Tibial artery (tissue), 4 donors: Measurements from ENCODE around the gene SHISA9.

Experiments
- DNase-seq, 2 donors: peaks; one replicate each; pipeline ENCODE4 v3.0.0-alpha.2; 2019
- H3K27ac ChIP-seq, 2 donors: fragments of 200-600 bp; sonication (generic) in 1 of 2; 1 replicate in 1 of 2; 2 replicates in 1 of 2; pipeline ENCODE4 v1.5.1; 2018 to 2019; ENCODE audit warnings: mild to moderate bottlenecking in 1 of 2
- H3K27me3 ChIP-seq, 2 donors: fragments of 200-600 bp; sonication (generic) in 1 of 2; one replicate each; pipeline versions ENCODE4 v1.5.1 to v1.6.0; 2016 to 2019
- H3K36me3 ChIP-seq, 3 donors: fragments of 200-600 bp; sonication (generic) in 2 of 3; one replicate each; pipeline ENCODE4 v1.5.1; 2016 to 2019; ENCODE audit warnings: mild to moderate bottlenecking in 2 of 3
- H3K4me1 ChIP-seq, 4 donors: fragments of 200-600 bp; sonication (generic) in 2 of 4; 1 replicate in 3 of 4; 2 replicates in 1 of 4; pipeline ENCODE4 v1.5.1; 2016 to 2019
- H3K4me3 ChIP-seq, 2 donors: fragments of 200-600 bp; sonication (generic) in 1 of 2; 1 replicate in 1 of 2; 2 replicates in 1 of 2; pipeline ENCODE4 v1.5.1; 2018 to 2019; ENCODE audit warnings: mild to moderate bottlenecking in 2 of 2
- H3K9me3 ChIP-seq, 3 donors: fragments of 200-600 bp; sonication (generic) in 1 of 3; one replicate each; pipeline ENCODE4 v1.5.1; 2016 to 2019
- CTCF ChIP-seq, 2 experiments: fragments of 200-600 bp in 1 of 2; fragments of 450-650 bp in 1 of 2; IDR thresholded peaks; one replicate each; pipeline ENCODE4 v1.5.1; 2017 to 2019; ENCODE audit warnings: antibody characterized with exemption in 2 of 2, mild to moderate bottlenecking in 1 of 2, moderate library complexity in 1 of 2
- intact Hi-C: fragments of 100-400 bp; cut with DNase I; formaldehyde crosslinking; loops from one replicate; pipeline ENCODE4 v1.15.0; 2023; ENCODE audit warnings: low total_unique reads

Gene SHISA9

GRCh38 chr16:12930881-12931280 lies 29.5 kb downstream of the SHISA9 start:
- intact Hi-C loops: no loop called here
- H3K9me3 ChIP-seq: no peaks in the 10 kb centered on the region
- H3K27me3 ChIP-seq: peaks cover 0 to 7% of the 10 kb centered on the region in 2 donors
- no peak overlapping the region for H3K27ac ChIP-seq
- no peak for DNase-seq
- TF ChIP-seq CTCF (IDR thresholded peaks at IDR 0.05): no peak
- H3K4me1 ChIP-seq: no peaks in the 10 kb centered on the region
- H3K4me3 ChIP-seq: no peak overlapping the region
- H3K36me3 ChIP-seq: no peaks in the 10 kb centered on the region

- TF ChIP-seq CTCF (IDR thresholded peaks at IDR 0.05): no peak
- intact Hi-C loops: no loop called here
- DNase-seq: no peak
- Histone ChIP-seq H3K27ac (no peak overlapping the region), H3K27me3 (peaks cover 0 to 7% of the 10 kb centered on the region in 2 donors), H3K9me3 (no peaks in the 10 kb centered on the region), H3K4me3 (no peak overlapping the region), H3K4me1 (no peaks in the 10 kb centered on the region), H3K36me3 (no peaks in the 10 kb centered on the region)
Measured at GRCh38 chr16:12936391-12936790, 35.0 kb downstream of the SHISA9 start.

GRCh38 chr16:12941896-12942295 lies 40.5 kb downstream of the SHISA9 start:
- Histone ChIP-seq H3K27me3 (no peaks in the 10 kb centered on the region), H3K4me1 (no peaks in the 10 kb centered on the region), H3K36me3 (no peaks in the 10 kb centered on the region), H3K27ac (no peak overlapping the region), H3K9me3 (no peaks in the 10 kb centered on the region), H3K4me3 (no peak overlapping the region)
- no peak for TF ChIP-seq CTCF (IDR thresholded peaks at IDR 0.05)
- no peak for DNase-seq
- intact Hi-C loops: no loop called here

GRCh38 chr16:12942861-12943260 lies 41.5 kb downstream of the SHISA9 start:
- no peak for TF ChIP-seq CTCF (IDR thresholded peaks at IDR 0.05)
- no peak for DNase-seq
- intact Hi-C loops: no loop called here
- Histone ChIP-seq H3K9me3 (no peaks in the 10 kb centered on the region), H3K4me1 (no peaks in the 10 kb centered on the region), H3K36me3 (no peaks in the 10 kb centered on the region), H3K4me3 (no peak overlapping the region), H3K27me3 (no peaks in the 10 kb centered on the region), H3K27ac (no peak overlapping the region)

- H3K4me3 ChIP-seq: no peak overlapping the region
- no peak overlapping the region for H3K27ac ChIP-seq
- DNase-seq: no peak
- H3K27me3 ChIP-seq: no peaks in the 10 kb centered on the region
- no peaks in the 10 kb centered on the region for H3K9me3 ChIP-seq
- intact Hi-C loops: no loop called here
- H3K36me3 ChIP-seq: no peaks in the 10 kb centered on the region
- TF ChIP-seq CTCF (IDR thresholded peaks at IDR 0.05): no peak
- no peaks in the 10 kb centered on the region for H3K4me1 ChIP-seq
Measured at GRCh38 chr16:12944300-12944699, 42.9 kb downstream of the SHISA9 start.

GRCh38 chr16:12951392-12951791 lies 50.0 kb downstream of the SHISA9 start:
- no peak overlapping the region for H3K4me3 ChIP-seq
- H3K27me3 ChIP-seq: no peaks in the 10 kb centered on the region
- TF ChIP-seq CTCF (IDR thresholded peaks at IDR 0.05): no peak
- no peak for DNase-seq
- no peak overlapping the region for H3K27ac ChIP-seq
- no peaks in the 10 kb centered on the region for H3K4me1 ChIP-seq
- no peaks in the 10 kb centered on the region for H3K9me3 ChIP-seq
- no peaks in the 10 kb centered on the region for H3K36me3 ChIP-seq
- intact Hi-C loops: no loop called here
